A673 (cell line): ENCODE measurements around the gene NDC80.

ENCODE experiments used
- CTCF ChIP-seq: fragments of 300-800, 200-600 bp; sonication (generic); conservative IDR thresholded peaks from 2 replicates; pipeline ENCODE4 v1.5.1; 2017; ENCODE audit warnings: low read depth, mild to moderate bottlenecking, antibody characterized with exemption, low read length, moderate library complexity, mixed read lengths
- EZH2 ChIP-seq: fragments of 200-600 bp; sonication (generic); IDR thresholded peaks from 2 replicates; pipeline ENCODE4 v1.6.1; 2017; ENCODE audit warnings: borderline replicate concordance, low read depth, mild to moderate bottlenecking, mixed read lengths, antibody characterized with exemption, low read length; ENCODE audit not compliant: poor library complexity, severe bottlenecking

GRCh38 chr18:2642771-2643170 lies 71.4 kb downstream of the NDC80 start:
- no peak for TF ChIP-seq CTCF
- no peak for TF ChIP-seq EZH2
